Hepatocyte (in vitro differentiated cells): ENCODE results near the gene LRRC8D. TPM values are rescaled to one million over a fixed set of nuclear protein-coding genes. Genes with fewer than 3 reads are reported as not detected.

Source experiments
- DNase-seq: peaks from one replicate; pipeline ENCODE4 v3.0.0-alpha.2; 2016; ENCODE audit warnings: low spot score
- H2AFZ ChIP-seq: fragments of 200-600 bp; sonication (generic); 2 replicates; pipeline ENCODE4 v1.6.0; 2016; ENCODE audit warnings: antibody characterized with exemption, mild to moderate bottlenecking
- H3K27ac ChIP-seq: fragments of 200-600 bp; sonication (generic); 2 replicates; pipeline ENCODE4 v1.5.1; 2016; ENCODE audit warnings: mild to moderate bottlenecking
- H3K27me3 ChIP-seq: fragments of 200-600 bp; sonication (generic); 2 replicates; pipeline ENCODE4 v1.6.1; 2016
- H3K36me3 ChIP-seq: fragments of 200-600 bp; sonication (generic); replicated peaks from 2 replicates; pipeline ENCODE4 v1.5.1; 2016; ENCODE audit warnings: low read depth; ENCODE audit not compliant: insufficient read depth
- H3K4me1 ChIP-seq: fragments of 200-600 bp; sonication (generic); 2 replicates; pipeline ENCODE4 v1.5.1; 2016; ENCODE audit warnings: mild to moderate bottlenecking, moderate library complexity; ENCODE audit not compliant: insufficient read depth
- H3K4me2 ChIP-seq: fragments of 200-600 bp; sonication (generic); 2 replicates; pipeline ENCODE4 v1.6.0; 2016
- H3K4me3 ChIP-seq: fragments of 200-600 bp; sonication (generic); 2 replicates; pipeline ENCODE4 v1.5.1; 2016; ENCODE audit warnings: mild to moderate bottlenecking
- H3K79me2 ChIP-seq: fragments of 200-600 bp; sonication (generic); 2 replicates; pipeline ENCODE4 v1.6.0; 2017; ENCODE audit warnings: mild to moderate bottlenecking
- H3K9me2 ChIP-seq: fragments of 200-600 bp; sonication (generic); replicated peaks from 2 replicates; pipeline ENCODE4 v1.6.0; 2017; ENCODE audit warnings: mild to moderate bottlenecking; ENCODE audit not compliant: insufficient read depth
- H3K9me3 ChIP-seq: fragments of 200-600 bp; sonication (generic); 2 replicates; pipeline ENCODE4 v1.5.1; 2016; ENCODE audit warnings: low read depth, mild to moderate bottlenecking
- H4K20me1 ChIP-seq: fragments of 200-600 bp; sonication (generic); 2 replicates; pipeline ENCODE4 v1.6.0; 2016; ENCODE audit warnings: mild to moderate bottlenecking; ENCODE audit not compliant: insufficient read depth, poor library complexity, severe bottlenecking
- EZH2 ChIP-seq: fragments of 200-600 bp; sonication (generic); IDR thresholded peaks from 2 replicates; pipeline ENCODE4 v1.6.1; 2016; ENCODE audit warnings: antibody characterized with exemption, mild to moderate bottlenecking, borderline replicate concordance
- EZH2phosphoT487 ChIP-seq: fragments of 200-600 bp; sonication (generic); IDR thresholded peaks from one replicate; pipeline ENCODE4 v1.6.1; 2018; ENCODE audit warnings: antibody characterized with exemption, mild to moderate bottlenecking, low read depth, moderate library complexity; ENCODE audit not compliant: unreplicated experiment, severe bottlenecking
- WGBS: methylation state at CpG from one replicate; pipeline ENCODE4 v1.1.6; 2016; ENCODE audit warnings: low lambda C conversion rate; ENCODE audit errors: missing lambda C conversion rate; 5-methylcytosine and 5-hydroxymethylcytosine counted together
- polyA plus RNA-seq: library from polyadenylated mRNA; unstranded; fragments of >200 nt; fragmentation: Nextera tagmentation; extraction: Ambion mirVana; gene quantifications from 2 replicates; pipeline ENCODE4 v1.2.1, GENCODE V29; 2016
- total RNA-seq: library from RNA; depleted of rRNA; stranded (reverse); fragments of >200 nt; gene quantifications from 2 replicates; pipeline ENCODE4 v1.2.3, GENCODE V29; 2014
- TF ChIP-seq, protein P1 (sequence below): fragments of 200-600 bp; sonication (generic); IDR thresholded peaks from 2 replicates; pipeline ENCODE4 v1.5.1; 2016; ENCODE audit warnings: antibody characterized with exemption, mild to moderate bottlenecking; ENCODE audit not compliant: poor library complexity

LRRC8D gene
- total and polyA plus RNA-seq, 2 experiments from 2014 or later, result 15.1 to 28.9 TPM

- Histone ChIP-seq H4K20me1 (no peaks in the 10 kb centered on the region), H3K9me3 (no peaks in the 10 kb centered on the region), H3K79me2 (no peaks in the 10 kb centered on the region), H2AFZ (no peak overlapping the region), H3K27me3 (no peaks in the 10 kb centered on the region), H3K36me3 (no peaks in the 10 kb centered on the region), H3K4me2 (no peak overlapping the region), H3K27ac (no peak overlapping the region), H3K4me1 (peaks cover 5% of the 10 kb centered on the region), H3K4me3 (no peak overlapping the region), H3K9me2 (no peaks in the 10 kb centered on the region)
- DNase-seq, result no peak
- TF ChIP-seq, protein P1, sequence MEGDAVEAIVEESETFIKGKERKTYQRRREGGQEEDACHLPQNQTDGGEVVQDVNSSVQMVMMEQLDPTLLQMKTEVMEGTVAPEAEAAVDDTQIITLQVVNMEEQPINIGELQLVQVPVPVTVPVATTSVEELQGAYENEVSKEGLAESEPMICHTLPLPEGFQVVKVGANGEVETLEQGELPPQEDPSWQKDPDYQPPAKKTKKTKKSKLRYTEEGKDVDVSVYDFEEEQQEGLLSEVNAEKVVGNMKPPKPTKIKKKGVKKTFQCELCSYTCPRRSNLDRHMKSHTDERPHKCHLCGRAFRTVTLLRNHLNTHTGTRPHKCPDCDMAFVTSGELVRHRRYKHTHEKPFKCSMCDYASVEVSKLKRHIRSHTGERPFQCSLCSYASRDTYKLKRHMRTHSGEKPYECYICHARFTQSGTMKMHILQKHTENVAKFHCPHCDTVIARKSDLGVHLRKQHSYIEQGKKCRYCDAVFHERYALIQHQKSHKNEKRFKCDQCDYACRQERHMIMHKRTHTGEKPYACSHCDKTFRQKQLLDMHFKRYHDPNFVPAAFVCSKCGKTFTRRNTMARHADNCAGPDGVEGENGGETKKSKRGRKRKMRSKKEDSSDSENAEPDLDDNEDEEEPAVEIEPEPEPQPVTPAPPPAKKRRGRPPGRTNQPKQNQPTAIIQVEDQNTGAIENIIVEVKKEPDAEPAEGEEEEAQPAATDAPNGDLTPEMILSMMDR, result no peak
- TF ChIP-seq EZH2, result no peak
- TF ChIP-seq EZH2phosphoT487, result no peak
- 95% methylated on average over 1 of the region's 1 CpG for WGBS
Observed at GRCh38 chr1:89936694-89937093, 115.9 kb downstream of the LRRC8D start.

- Histone ChIP-seq H3K36me3 (no peaks in the 10 kb centered on the region), H2AFZ (no peak overlapping the region), H3K27me3 (no peaks in the 10 kb centered on the region), H3K4me3 (no peak overlapping the region), H3K4me1 (peaks cover 16% of the 10 kb centered on the region), H3K79me2 (no peaks in the 10 kb centered on the region), H3K27ac (peak overlapping the region; percentile 29), H3K9me2 (no peaks in the 10 kb centered on the region), H4K20me1 (no peaks in the 10 kb centered on the region), H3K9me3 (no peaks in the 10 kb centered on the region), H3K4me2 (no peak overlapping the region)
- DNase-seq, result no peak
- TF ChIP-seq, protein P1, result no peak
- no peak for TF ChIP-seq EZH2
- no peak for TF ChIP-seq EZH2phosphoT487
- WGBS, result 90% methylated on average over 7 of the region's 7 CpGs
Observed at GRCh38 chr1:89938171-89939055, 117.6 kb downstream of the LRRC8D start.

GRCh38 chr1:89939059-89939570 lies 118.3 kb downstream of the LRRC8D start:
- WGBS, result 83% methylated on average over 7 of the region's 7 CpGs
- H3K36me3 ChIP-seq, result no peaks in the 10 kb centered on the region
- DNase-seq, result no peak

More at GRCh38 chr1:89939059-89939570, 118.3 kb downstream of the LRRC8D start:
- H3K9me3 ChIP-seq, result no peaks in the 10 kb centered on the region
- no peaks in the 10 kb centered on the region for H3K79me2 ChIP-seq
- H4K20me1 ChIP-seq, result no peaks in the 10 kb centered on the region
- no peak overlapping the region for H3K4me2 ChIP-seq
- TF ChIP-seq EZH2phosphoT487 (no peak), EZH2 (no peak)
- TF ChIP-seq, protein P1, result no peak
- no peak overlapping the region for H3K27ac ChIP-seq
- no peaks in the 10 kb centered on the region for H3K27me3 ChIP-seq
- no peaks in the 10 kb centered on the region for H3K9me2 ChIP-seq
- H3K4me3 ChIP-seq, result no peak overlapping the region
- H3K4me1 ChIP-seq, result peaks cover 19% of the 10 kb centered on the region
- H2AFZ ChIP-seq, result no peak overlapping the region
